Neural cell (in vitro differentiated cells): ENCODE measurements around the gene B3GNT3. TPM values are rescaled to one million over a fixed set of nuclear protein-coding genes. Genes with fewer than 3 reads are reported as not detected.
"Not testable (repeated sequence)": the region's sequence is repeated elsewhere in the genome, so short reads cannot be mapped to it uniquely, and the experiment has no call there.

Experiments used
- H2AFZ ChIP-seq: fragments of 200-600, 300-800 bp; sonication (generic), shearing (Covaris generic); 2 replicates; pipeline ENCODE4 v1.6.0; 2014; ENCODE audit warnings: low read depth, mild to moderate bottlenecking, antibody characterized with exemption, low read length, moderate library complexity
- H3F3A ChIP-seq: fragments of 200-600 bp; shearing (Covaris generic); 2 replicates; pipeline ENCODE4 v1.6.1; 2016; ENCODE audit warnings: mild to moderate bottlenecking, moderate library complexity, mixed read lengths, antibody characterized with exemption, low read length; ENCODE audit not compliant: insufficient read depth, poor library complexity, severe bottlenecking
- H3K27ac ChIP-seq: fragments of 200-600, 300-800 bp; sonication (generic), shearing (Covaris generic); 2 replicates; pipeline ENCODE4 v1.5.1; 2014; ENCODE audit warnings: mild to moderate bottlenecking, low read length, moderate library complexity
- H3K27me3 ChIP-seq: fragments of 300-800, 200-600 bp; sonication (generic), shearing (Covaris generic); 2 replicates; pipeline ENCODE4 v1.6.0; 2014; ENCODE audit warnings: mild to moderate bottlenecking, low read depth, low read length, moderate library complexity; ENCODE audit not compliant: insufficient read depth
- H3K36me3 ChIP-seq: fragments of 300-800, 200-600 bp; sonication (generic), shearing (Covaris generic); 2 replicates; pipeline ENCODE4 v1.5.1; 2014; ENCODE audit warnings: mild to moderate bottlenecking, antibody characterized with exemption, low read length, moderate library complexity; ENCODE audit not compliant: insufficient read depth
- H3K4me2 ChIP-seq: fragments of 300-800, 200-600 bp; sonication (generic), shearing (Covaris generic); 2 replicates; pipeline ENCODE4 v1.6.0; 2014; ENCODE audit warnings: mild to moderate bottlenecking, low read length
- H3K4me3 ChIP-seq: fragments of 300-800, 200-600 bp; sonication (generic), shearing (Covaris generic); 2 replicates; pipeline ENCODE4 v1.5.1; 2014; ENCODE audit warnings: mild to moderate bottlenecking, low read length, moderate library complexity
- H3K79me2 ChIP-seq: fragments of 200-600 bp; shearing (Covaris generic); replicated peaks from 2 replicates; pipeline ENCODE4 v1.6.0; 2014; ENCODE audit warnings: mild to moderate bottlenecking, low read length, moderate library complexity; ENCODE audit not compliant: insufficient read depth
- H3K9ac ChIP-seq: fragments of 300-800, 200-600 bp; sonication (generic), shearing (Covaris generic); 2 replicates; pipeline ENCODE4 v1.6.1; 2016; ENCODE audit warnings: mild to moderate bottlenecking, low read length, mixed read lengths
- H3K9me2 ChIP-seq: fragments of 200-600 bp; shearing (Covaris generic); 2 replicates; pipeline ENCODE4 v1.6.1; 2016; ENCODE audit warnings: mild to moderate bottlenecking, low read length, mixed read lengths; ENCODE audit not compliant: insufficient read depth
- H3K9me3 ChIP-seq: fragments of 200-600, 300-800 bp; sonication (generic), shearing (Covaris generic); 2 replicates; pipeline ENCODE4 v1.6.1; 2016; ENCODE audit warnings: mild to moderate bottlenecking, mixed run types, low read length, moderate library complexity, mixed read lengths
- H4K20me1 ChIP-seq: fragments of 200-600 bp; shearing (Covaris generic); 2 replicates; pipeline ENCODE4 v1.6.1; 2016; ENCODE audit warnings: mild to moderate bottlenecking, mixed run types; ENCODE audit not compliant: insufficient read depth
- EP300 ChIP-seq: fragments of 450-650 bp; conservative IDR thresholded peaks from 2 replicates; pipeline ENCODE4 v1.6.1; 2014; ENCODE audit warnings: antibody characterized with exemption, mild to moderate bottlenecking, moderate library complexity; ENCODE audit not compliant: poor library complexity, severe bottlenecking
- EZH2 ChIP-seq: fragments of 200-600, 300-800 bp; shearing (Covaris generic), sonication (generic); IDR thresholded peaks from 2 replicates; pipeline ENCODE4 v1.6.1; 2014; ENCODE audit warnings: antibody characterized with exemption, low read length, borderline replicate concordance, mild to moderate bottlenecking; ENCODE audit not compliant: insufficient read depth, poor library complexity, severe bottlenecking
- MXI1 ChIP-seq: fragments of 450-650 bp; conservative IDR thresholded peaks from 2 replicates; pipeline ENCODE4 v1.6.1; 2014; ENCODE audit warnings: antibody characterized with exemption, mild to moderate bottlenecking; ENCODE audit not compliant: poor library complexity, severe bottlenecking
- POLR2AphosphoS5 ChIP-seq: IDR thresholded peaks from 2 replicates; pipeline ENCODE4 v1.6.1; 2012
- RAD21 ChIP-seq: fragments of 450-650 bp; conservative IDR thresholded peaks from 2 replicates; pipeline ENCODE4 v1.6.1; 2014; ENCODE audit warnings: antibody characterized with exemption, mild to moderate bottlenecking, moderate library complexity
- SMC3 ChIP-seq: fragments of 450-650 bp; conservative IDR thresholded peaks from 2 replicates; pipeline ENCODE4 v1.6.1; 2014; ENCODE audit warnings: antibody characterized with exemption, mild to moderate bottlenecking, moderate library complexity; ENCODE audit not compliant: poor library complexity
- TAF1 ChIP-seq: IDR thresholded peaks from 2 replicates; pipeline ENCODE4 v1.6.1; 2012; ENCODE audit warnings: low read depth
- polyA plus RNA-seq: library from polyadenylated mRNA; depleted of rRNA; stranded (reverse); fragments of >200 nt; gene quantifications from 2 replicates; pipeline ENCODE4 v1.2.3, GENCODE V29; 2014
- TF ChIP-seq, protein P1 (sequence below): fragments of 450-650 bp; IDR thresholded peaks from 2 replicates; pipeline ENCODE4 v1.5.1; 2014; ENCODE audit warnings: antibody characterized with exemption, mild to moderate bottlenecking, moderate library complexity; ENCODE audit not compliant: poor library complexity, severe bottlenecking
- TF ChIP-seq, protein P2 (sequence below): IDR thresholded peaks from 2 replicates; pipeline ENCODE4 v1.6.1; 2012; ENCODE audit warnings: borderline replicate concordance

Gene B3GNT3
- polyA plus RNA-seq, 1 donor from 2014 or later: not detected

GRCh38 chr19:17780781-17781180 lies 14.2 kb upstream of the B3GNT3 start:
- Histone ChIP-seq H3K79me2 (no peaks in the 10 kb centered on the region), H3K27ac (no peak overlapping the region), H3K9ac (no peak overlapping the region), H3K9me2 (no peaks in the 10 kb centered on the region), H4K20me1 (no peaks in the 10 kb centered on the region), H3K4me3 (no peak overlapping the region), H2AFZ (no peak overlapping the region), H3K27me3 (no peaks in the 10 kb centered on the region), H3F3A (no peaks in the 10 kb centered on the region), H3K36me3 (no peaks in the 10 kb centered on the region), H3K9me3 (no peaks in the 10 kb centered on the region), H3K4me2 (no peak overlapping the region)
- TF ChIP-seq EP300 (no peak), TAF1 (no peak), MXI1 (no peak), SMC3 (no peak), EZH2 (no peak), POLR2AphosphoS5 (no peak), RAD21 (no peak)
- TF ChIP-seq, protein P1, sequence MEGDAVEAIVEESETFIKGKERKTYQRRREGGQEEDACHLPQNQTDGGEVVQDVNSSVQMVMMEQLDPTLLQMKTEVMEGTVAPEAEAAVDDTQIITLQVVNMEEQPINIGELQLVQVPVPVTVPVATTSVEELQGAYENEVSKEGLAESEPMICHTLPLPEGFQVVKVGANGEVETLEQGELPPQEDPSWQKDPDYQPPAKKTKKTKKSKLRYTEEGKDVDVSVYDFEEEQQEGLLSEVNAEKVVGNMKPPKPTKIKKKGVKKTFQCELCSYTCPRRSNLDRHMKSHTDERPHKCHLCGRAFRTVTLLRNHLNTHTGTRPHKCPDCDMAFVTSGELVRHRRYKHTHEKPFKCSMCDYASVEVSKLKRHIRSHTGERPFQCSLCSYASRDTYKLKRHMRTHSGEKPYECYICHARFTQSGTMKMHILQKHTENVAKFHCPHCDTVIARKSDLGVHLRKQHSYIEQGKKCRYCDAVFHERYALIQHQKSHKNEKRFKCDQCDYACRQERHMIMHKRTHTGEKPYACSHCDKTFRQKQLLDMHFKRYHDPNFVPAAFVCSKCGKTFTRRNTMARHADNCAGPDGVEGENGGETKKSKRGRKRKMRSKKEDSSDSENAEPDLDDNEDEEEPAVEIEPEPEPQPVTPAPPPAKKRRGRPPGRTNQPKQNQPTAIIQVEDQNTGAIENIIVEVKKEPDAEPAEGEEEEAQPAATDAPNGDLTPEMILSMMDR: no peak
- TF ChIP-seq, protein P2, sequence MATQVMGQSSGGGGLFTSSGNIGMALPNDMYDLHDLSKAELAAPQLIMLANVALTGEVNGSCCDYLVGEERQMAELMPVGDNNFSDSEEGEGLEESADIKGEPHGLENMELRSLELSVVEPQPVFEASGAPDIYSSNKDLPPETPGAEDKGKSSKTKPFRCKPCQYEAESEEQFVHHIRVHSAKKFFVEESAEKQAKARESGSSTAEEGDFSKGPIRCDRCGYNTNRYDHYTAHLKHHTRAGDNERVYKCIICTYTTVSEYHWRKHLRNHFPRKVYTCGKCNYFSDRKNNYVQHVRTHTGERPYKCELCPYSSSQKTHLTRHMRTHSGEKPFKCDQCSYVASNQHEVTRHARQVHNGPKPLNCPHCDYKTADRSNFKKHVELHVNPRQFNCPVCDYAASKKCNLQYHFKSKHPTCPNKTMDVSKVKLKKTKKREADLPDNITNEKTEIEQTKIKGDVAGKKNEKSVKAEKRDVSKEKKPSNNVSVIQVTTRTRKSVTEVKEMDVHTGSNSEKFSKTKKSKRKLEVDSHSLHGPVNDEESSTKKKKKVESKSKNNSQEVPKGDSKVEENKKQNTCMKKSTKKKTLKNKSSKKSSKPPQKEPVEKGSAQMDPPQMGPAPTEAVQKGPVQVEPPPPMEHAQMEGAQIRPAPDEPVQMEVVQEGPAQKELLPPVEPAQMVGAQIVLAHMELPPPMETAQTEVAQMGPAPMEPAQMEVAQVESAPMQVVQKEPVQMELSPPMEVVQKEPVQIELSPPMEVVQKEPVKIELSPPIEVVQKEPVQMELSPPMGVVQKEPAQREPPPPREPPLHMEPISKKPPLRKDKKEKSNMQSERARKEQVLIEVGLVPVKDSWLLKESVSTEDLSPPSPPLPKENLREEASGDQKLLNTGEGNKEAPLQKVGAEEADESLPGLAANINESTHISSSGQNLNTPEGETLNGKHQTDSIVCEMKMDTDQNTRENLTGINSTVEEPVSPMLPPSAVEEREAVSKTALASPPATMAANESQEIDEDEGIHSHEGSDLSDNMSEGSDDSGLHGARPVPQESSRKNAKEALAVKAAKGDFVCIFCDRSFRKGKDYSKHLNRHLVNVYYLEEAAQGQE: no peak

DNA sequence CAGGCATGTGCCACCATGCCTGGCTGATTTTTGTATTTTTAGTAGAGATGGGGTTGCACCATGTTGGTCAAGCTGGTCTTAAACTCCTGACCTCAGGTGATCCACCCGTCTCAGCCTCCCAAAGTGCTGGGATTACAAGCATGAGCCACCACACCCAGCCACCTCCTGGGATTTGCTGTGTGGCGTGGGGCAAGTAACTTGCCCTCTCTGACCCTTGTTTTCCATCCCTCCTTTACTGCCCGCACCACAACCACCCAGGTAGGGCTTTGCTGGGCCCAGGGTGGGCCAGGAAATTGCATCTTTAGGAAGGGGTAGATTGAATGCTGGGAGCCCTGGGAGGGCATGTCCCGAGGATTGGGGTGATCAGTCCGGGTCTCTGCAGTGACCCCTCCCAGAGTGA lies 11.2 kb upstream of the B3GNT3 start:
- H3K27ac ChIP-seq, H3K36me3 ChIP-seq: not testable (repeated sequence)

DNA sequence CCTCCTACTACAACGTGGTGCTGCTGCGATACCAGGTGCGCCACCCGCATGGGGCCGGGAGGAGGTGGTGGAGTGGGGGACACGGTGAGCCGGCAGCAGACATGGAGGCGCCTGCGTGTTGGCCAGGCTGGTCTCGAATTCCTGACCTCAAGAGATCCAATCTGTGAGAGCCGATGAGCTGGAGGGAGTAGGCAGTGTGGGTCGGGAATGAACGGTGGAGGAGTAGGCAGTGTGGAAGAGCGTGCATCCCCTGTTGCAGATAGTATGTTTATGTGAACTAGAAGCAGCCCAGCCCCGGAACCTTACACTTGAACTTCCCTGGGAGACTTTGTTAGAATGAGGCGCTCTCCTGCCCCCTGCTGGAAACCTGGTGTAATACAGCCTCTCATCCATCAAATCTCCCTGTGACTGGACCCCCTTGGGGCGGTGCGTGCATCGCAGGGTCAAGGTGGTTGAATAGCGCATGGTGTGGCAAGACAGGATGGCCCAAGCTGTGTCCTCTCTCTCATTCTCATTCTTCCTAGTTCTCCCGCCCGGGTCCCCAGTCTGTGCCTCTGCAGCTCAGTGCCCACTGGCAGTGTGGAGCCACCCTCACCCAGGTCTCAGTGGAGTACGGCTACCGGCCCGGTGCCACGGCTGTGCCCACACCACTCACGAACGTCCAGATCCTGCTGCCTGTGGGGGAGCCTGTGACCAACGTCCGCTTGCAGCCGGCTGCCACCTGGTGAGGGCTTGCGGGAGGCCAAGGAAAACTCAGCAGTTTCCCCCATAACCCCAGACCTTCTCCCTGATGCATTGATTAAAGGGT lies 10.5 kb upstream of the B3GNT3 start:
- no peak overlapping the region for H3K4me2 ChIP-seq
- no peak overlapping the region for H3K9ac ChIP-seq
- no peaks in the 10 kb centered on the region for H3K36me3 ChIP-seq
- no peaks in the 10 kb centered on the region for H3K79me2 ChIP-seq
- no peaks in the 10 kb centered on the region for H3K9me2 ChIP-seq
- TF ChIP-seq MXI1: no peak
- TF ChIP-seq POLR2AphosphoS5: no peak
- TF ChIP-seq EZH2: no peak
- TF ChIP-seq EP300: no peak
- TF ChIP-seq RAD21: peak; percentile 78
- TF ChIP-seq, protein P2: no peak
- TF ChIP-seq, protein P1: peak; percentile 84
- TF ChIP-seq TAF1: no peak
- TF ChIP-seq SMC3: peak; percentile 76
- no peaks in the 10 kb centered on the region for H3F3A ChIP-seq
- H3K27ac ChIP-seq: no peak overlapping the region
- H3K4me3 ChIP-seq: no peak overlapping the region
- H3K27me3 ChIP-seq: no peaks in the 10 kb centered on the region
- H4K20me1 ChIP-seq: no peaks in the 10 kb centered on the region
- no peak overlapping the region for H2AFZ ChIP-seq
- H3K9me3 ChIP-seq: no peaks in the 10 kb centered on the region

More for the DNA sequence above, 11.2 kb upstream of the B3GNT3 start:
- H3K9ac ChIP-seq, H3F3A ChIP-seq, H3K79me2 ChIP-seq, H4K20me1 ChIP-seq, H3K4me3 ChIP-seq, H2AFZ ChIP-seq, H3K27me3 ChIP-seq, H3K9me3 ChIP-seq, H3K4me2 ChIP-seq, H3K9me2 ChIP-seq: not testable (repeated sequence)
